Endothelial cell (in vitro differentiated cells): Measurements from ENCODE around the gene HAL. TPM values are rescaled to one million over a fixed set of nuclear protein-coding genes. Genes with fewer than 3 reads are reported as not detected.

Experiments used
- DNase-seq: peaks from one replicate; pipeline ENCODE4 v3.0.0; 2021; ENCODE audit warnings: low spot score
- H3K27ac Mint-ChIP-seq: one replicate; pipeline ENCODE4 v1.8.0; 2021; ENCODE audit warnings: mixed read lengths, inconsistent platforms; ENCODE audit not compliant: unreplicated experiment
- H3K27me3 Mint-ChIP-seq: one replicate; pipeline ENCODE4 v1.8.0; 2021; ENCODE audit warnings: mild to moderate bottlenecking, moderate library complexity, mixed read lengths, inconsistent platforms; ENCODE audit not compliant: unreplicated experiment
- H3K36me3 Mint-ChIP-seq: one replicate; pipeline ENCODE4 v1.8.0; 2021; ENCODE audit warnings: mild to moderate bottlenecking, low read depth, mixed read lengths, inconsistent platforms; ENCODE audit not compliant: unreplicated experiment
- H3K4me1 Mint-ChIP-seq: one replicate; pipeline ENCODE4 v1.8.0; 2021; ENCODE audit warnings: mild to moderate bottlenecking, mixed read lengths, inconsistent platforms; ENCODE audit not compliant: unreplicated experiment
- H3K4me3 Mint-ChIP-seq: one replicate; pipeline ENCODE4 v1.8.0; 2021; ENCODE audit warnings: mild to moderate bottlenecking, mixed read lengths, inconsistent platforms; ENCODE audit not compliant: unreplicated experiment
- H3K9me3 Mint-ChIP-seq: one replicate; pipeline ENCODE4 v1.8.0; 2021; ENCODE audit warnings: mixed read lengths, inconsistent platforms; ENCODE audit not compliant: unreplicated experiment
- total RNA-seq: library from RNA; stranded (reverse); fragmentation: NEBNext Ultra II Directional; extraction: Animal tissue kit (Norgen Biotek cat#: 25700); gene quantifications from one replicate; pipeline ENCODE4 v1.2.1, GENCODE V29; 2021; ENCODE audit not compliant: unreplicated experiment
- TF ChIP-seq, protein P1 (sequence below): fragments of 200-600 bp; sonication (generic); IDR thresholded peaks from one replicate; pipeline ENCODE4 v1.5.0; 2021; ENCODE audit warnings: antibody characterized with exemption; ENCODE audit not compliant: unreplicated experiment

The HAL gene
- total RNA-seq, 1 donor from 2014 or later, result 1.1 TPM

DNA sequence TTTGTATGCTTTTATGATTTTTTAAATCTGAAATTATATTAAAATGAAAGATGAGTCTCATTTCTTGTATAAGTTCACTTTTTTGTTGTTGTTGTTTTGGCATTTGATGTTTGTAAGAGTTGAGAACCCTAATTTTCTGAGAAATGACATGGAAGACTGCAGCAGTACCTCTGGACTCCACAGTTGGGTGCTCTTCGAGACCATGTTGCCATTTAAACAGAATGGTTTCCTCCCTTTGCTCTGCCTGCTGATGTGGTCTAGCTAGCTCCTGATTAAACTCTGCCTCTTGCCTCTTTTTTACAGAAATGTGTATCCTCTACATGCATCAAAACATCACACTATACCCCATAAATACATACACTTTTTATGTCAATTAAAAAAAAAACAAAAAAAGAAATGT, 45.0 kb upstream of the HAL start:
- TF ChIP-seq, protein P1, sequence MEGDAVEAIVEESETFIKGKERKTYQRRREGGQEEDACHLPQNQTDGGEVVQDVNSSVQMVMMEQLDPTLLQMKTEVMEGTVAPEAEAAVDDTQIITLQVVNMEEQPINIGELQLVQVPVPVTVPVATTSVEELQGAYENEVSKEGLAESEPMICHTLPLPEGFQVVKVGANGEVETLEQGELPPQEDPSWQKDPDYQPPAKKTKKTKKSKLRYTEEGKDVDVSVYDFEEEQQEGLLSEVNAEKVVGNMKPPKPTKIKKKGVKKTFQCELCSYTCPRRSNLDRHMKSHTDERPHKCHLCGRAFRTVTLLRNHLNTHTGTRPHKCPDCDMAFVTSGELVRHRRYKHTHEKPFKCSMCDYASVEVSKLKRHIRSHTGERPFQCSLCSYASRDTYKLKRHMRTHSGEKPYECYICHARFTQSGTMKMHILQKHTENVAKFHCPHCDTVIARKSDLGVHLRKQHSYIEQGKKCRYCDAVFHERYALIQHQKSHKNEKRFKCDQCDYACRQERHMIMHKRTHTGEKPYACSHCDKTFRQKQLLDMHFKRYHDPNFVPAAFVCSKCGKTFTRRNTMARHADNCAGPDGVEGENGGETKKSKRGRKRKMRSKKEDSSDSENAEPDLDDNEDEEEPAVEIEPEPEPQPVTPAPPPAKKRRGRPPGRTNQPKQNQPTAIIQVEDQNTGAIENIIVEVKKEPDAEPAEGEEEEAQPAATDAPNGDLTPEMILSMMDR, result no peak
- no peak overlapping the region for H3K27ac Mint-ChIP-seq
- no peaks in the 10 kb centered on the region for H3K36me3 Mint-ChIP-seq
- H3K4me1 Mint-ChIP-seq, result no peaks in the 10 kb centered on the region
- no peak overlapping the region for H3K4me3 Mint-ChIP-seq
- H3K9me3 Mint-ChIP-seq, result no peaks in the 10 kb centered on the region
- DNase-seq, result no peak
- peaks cover 2% of the 10 kb centered on the region for H3K27me3 Mint-ChIP-seq

GRCh38 chr12:96040305-96041133, 44.4 kb upstream of the HAL start:
- no peaks in the 10 kb centered on the region for H3K4me1 Mint-ChIP-seq
- H3K27ac Mint-ChIP-seq, result no peak overlapping the region
- TF ChIP-seq, protein P1, result no peak
- H3K9me3 Mint-ChIP-seq, result no peaks in the 10 kb centered on the region
- H3K4me3 Mint-ChIP-seq, result no peak overlapping the region
- no peak for DNase-seq
- peaks cover 2% of the 10 kb centered on the region for H3K27me3 Mint-ChIP-seq
- no peaks in the 10 kb centered on the region for H3K36me3 Mint-ChIP-seq

DNA sequence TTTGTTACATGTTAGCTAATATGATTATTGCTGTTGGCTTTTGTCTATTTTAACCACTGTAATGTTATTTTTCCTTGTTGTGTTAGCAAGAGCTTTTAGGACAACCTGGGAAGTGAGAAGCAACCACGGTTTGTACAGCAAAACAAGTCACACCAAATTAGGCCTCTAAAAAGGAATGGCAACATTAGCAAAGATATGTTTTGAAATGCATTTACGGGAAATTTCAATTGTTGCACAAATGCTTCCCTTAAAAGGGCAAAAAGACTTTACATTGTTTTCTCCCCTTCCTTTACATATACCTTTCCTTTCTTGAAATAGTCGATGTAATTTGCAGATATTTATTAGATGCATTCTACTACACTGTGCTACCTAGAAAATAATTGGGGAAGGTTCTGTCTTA, 43.4 kb upstream of the HAL start:
- Mint-ChIP-seq H3K36me3 (no peaks in the 10 kb centered on the region), H3K27ac (no peak overlapping the region), H3K4me3 (no peak overlapping the region), H3K9me3 (no peaks in the 10 kb centered on the region), H3K4me1 (no peaks in the 10 kb centered on the region), H3K27me3 (no peaks in the 10 kb centered on the region)
- TF ChIP-seq, protein P1, result no peak
- DNase-seq, result no peak

DNA sequence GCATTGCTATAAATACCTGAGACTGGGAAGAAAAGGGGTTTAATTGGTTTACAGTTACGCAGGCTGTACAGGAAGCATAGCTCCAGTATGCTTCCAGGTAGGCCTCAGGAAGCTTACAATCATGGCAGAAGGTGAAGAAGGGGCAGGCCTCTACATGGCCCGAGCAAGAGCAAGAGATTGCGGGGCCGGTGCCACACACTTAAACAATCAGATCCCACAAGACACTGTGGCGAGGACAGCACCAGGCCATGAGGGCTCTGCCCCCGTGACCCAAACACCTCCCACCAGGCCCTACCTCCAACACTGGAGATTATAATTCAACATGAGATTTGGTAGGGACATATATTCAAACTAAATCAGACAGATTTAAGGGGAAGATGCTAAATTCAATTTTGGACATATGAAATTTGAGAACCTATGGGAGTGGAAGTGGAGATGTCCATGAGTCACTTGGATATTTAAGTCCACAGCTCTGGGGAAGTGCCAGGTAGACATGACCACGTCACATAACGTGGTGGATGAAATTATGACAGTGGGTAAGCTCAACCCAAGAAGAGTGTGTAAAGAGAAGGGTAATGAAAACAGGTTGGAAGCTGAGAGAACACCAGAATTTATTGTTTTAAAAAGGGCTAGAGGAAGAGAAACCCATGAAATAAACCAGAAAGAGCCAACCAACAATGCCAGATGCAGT, 40.8 kb upstream of the HAL start:
- H3K4me1 Mint-ChIP-seq, result peaks cover 3% of the 10 kb centered on the region
- no peak overlapping the region for H3K27ac Mint-ChIP-seq
- TF ChIP-seq, protein P1, result no peak
- no peaks in the 10 kb centered on the region for H3K36me3 Mint-ChIP-seq
- H3K9me3 Mint-ChIP-seq, result no peaks in the 10 kb centered on the region
- no peaks in the 10 kb centered on the region for H3K27me3 Mint-ChIP-seq
- no peak overlapping the region for H3K4me3 Mint-ChIP-seq
- DNase-seq, result no peak
